ENCODE measurements around the gene CD34.
A peak's percentile ranks its signal among the peaks of the same experiment; 100 is the strongest.
"Not testable (repeated sequence)": the region's sequence is repeated elsewhere in the genome, so short reads cannot be mapped to it uniquely, and the experiment has no call there.

Gene CD34

GRCh38 chr1:207948536-207949250 is 37.8 kb upstream of the CD34 start:
- DNase-seq (ENCODE audit: low read depth in 1 of 2, low spot score in 1 of 2): peak in 1 of 2 experiments; percentile 61
- in situ Hi-C loops (cut with HindIII; ENCODE audit: low pct_unique_long_range_greater_than_20kb, low sequenced_read_pairs): no loop called here
- TF ChIP-seq JUND (IDR thresholded peaks at IDR 0.05; ENCODE audit: low read depth): 0 out of 2 replicates have a peak, but pooled peaks have one; percentile 43

- in situ Hi-C loops (cut with HindIII; ENCODE audit: low pct_unique_long_range_greater_than_20kb, low sequenced_read_pairs): no loop called here
- DNase-seq (ENCODE audit: low read depth in 1 of 2, low spot score in 1 of 2): no peak
- TF ChIP-seq JUND (IDR thresholded peaks at IDR 0.05; ENCODE audit: low read depth): no peak
Measured at GRCh38 chr1:207946756-207947155, 35.8 kb upstream of the CD34 start.

- TF ChIP-seq JUND (IDR thresholded peaks at IDR 0.05; ENCODE audit: low read depth): no peak
- in situ Hi-C loops (cut with HindIII; ENCODE audit: low pct_unique_long_range_greater_than_20kb, low sequenced_read_pairs): no loop called here
Measured at GRCh38 chr1:207944571-207944970, 33.6 kb upstream of the CD34 start.

GRCh38 chr1:207942337-207942741 is 31.4 kb upstream of the CD34 start:
- in situ Hi-C loops (cut with HindIII; ENCODE audit: low pct_unique_long_range_greater_than_20kb, low sequenced_read_pairs); DNase-seq (ENCODE audit: low read depth in 1 of 2, low spot score in 1 of 2): not testable (repeated sequence)

More at GRCh38 chr1:207944571-207944970, 33.6 kb upstream of the CD34 start:
- no peak for DNase-seq (ENCODE audit: low read depth in 1 of 2, low spot score in 1 of 2)

- DNase-seq (ENCODE audit: low read depth in 1 of 2, low spot score in 1 of 2): no peak
- in situ Hi-C loops (cut with HindIII; ENCODE audit: low pct_unique_long_range_greater_than_20kb, low sequenced_read_pairs): no loop called here
- TF ChIP-seq JUND (IDR thresholded peaks at IDR 0.05; ENCODE audit: low read depth): no peak
Measured at GRCh38 chr1:207941665-207942064, 30.7 kb upstream of the CD34 start.

GRCh38 chr1:207938016-207938415 is 27.1 kb upstream of the CD34 start:
- in situ Hi-C loops (cut with HindIII; ENCODE audit: low pct_unique_long_range_greater_than_20kb, low sequenced_read_pairs): no loop called here
- no peak for TF ChIP-seq JUND (IDR thresholded peaks at IDR 0.05; ENCODE audit: low read depth)
- peak in 1 of 2 experiments; percentile 41 for DNase-seq (ENCODE audit: low read depth in 1 of 2, low spot score in 1 of 2)

- DNase-seq (ENCODE audit: low read depth in 1 of 2, low spot score in 1 of 2): no peak
- in situ Hi-C loops (cut with HindIII; ENCODE audit: low pct_unique_long_range_greater_than_20kb, low sequenced_read_pairs): no loop called here
- no peak for TF ChIP-seq JUND (IDR thresholded peaks at IDR 0.05; ENCODE audit: low read depth)
Measured at GRCh38 chr1:207937204-207937603, 26.3 kb upstream of the CD34 start.

- no peak for DNase-seq (ENCODE audit: low read depth in 1 of 2, low spot score in 1 of 2)
- no peak for TF ChIP-seq JUND (IDR thresholded peaks at IDR 0.05; ENCODE audit: low read depth)
- in situ Hi-C loops (cut with HindIII; ENCODE audit: low pct_unique_long_range_greater_than_20kb, low sequenced_read_pairs): no loop called here
Measured at GRCh38 chr1:207935166-207935583, 24.2 kb upstream of the CD34 start.

- no peak for TF ChIP-seq JUND (IDR thresholded peaks at IDR 0.05; ENCODE audit: low read depth)
- no peak for DNase-seq (ENCODE audit: low read depth in 1 of 2, low spot score in 1 of 2)
- in situ Hi-C loops (cut with HindIII; ENCODE audit: low pct_unique_long_range_greater_than_20kb, low sequenced_read_pairs): no loop called here
Measured at GRCh38 chr1:207933205-207933800, 22.4 kb upstream of the CD34 start.

GRCh38 chr1:207926984-207927383 is 16.1 kb upstream of the CD34 start:
- no peak for DNase-seq (ENCODE audit: low read depth in 1 of 2, low spot score in 1 of 2)
- no peak for TF ChIP-seq JUND (IDR thresholded peaks at IDR 0.05; ENCODE audit: low read depth)
- in situ Hi-C loops (cut with HindIII; ENCODE audit: low pct_unique_long_range_greater_than_20kb, low sequenced_read_pairs): no loop called here

- DNase-seq (ENCODE audit: low read depth in 1 of 2, low spot score in 1 of 2); in situ Hi-C loops (cut with HindIII; ENCODE audit: low pct_unique_long_range_greater_than_20kb, low sequenced_read_pairs): not testable (repeated sequence)
Measured at GRCh38 chr1:207925969-207926368, 15.0 kb upstream of the CD34 start.

- DNase-seq (ENCODE audit: low read depth in 1 of 2, low spot score in 1 of 2): peak in 1 of 2 experiments; percentile 65
- no peak for TF ChIP-seq JUND (IDR thresholded peaks at IDR 0.05; ENCODE audit: low read depth)
- in situ Hi-C loops (cut with HindIII; ENCODE audit: low pct_unique_long_range_greater_than_20kb, low sequenced_read_pairs): no loop called here
Measured at GRCh38 chr1:207925210-207925609, 14.3 kb upstream of the CD34 start.

GRCh38 chr1:207923561-207923960 is 12.6 kb upstream of the CD34 start:
- TF ChIP-seq JUND (IDR thresholded peaks at IDR 0.05; ENCODE audit: low read depth): no peak
- in situ Hi-C loops (cut with HindIII; ENCODE audit: low pct_unique_long_range_greater_than_20kb, low sequenced_read_pairs): no loop called here
- no peak for DNase-seq (ENCODE audit: low read depth in 1 of 2, low spot score in 1 of 2)
